Stimulated activated CD8-positive, alpha-beta memory T cell treated with anti-CD3 and anti-CD28 coated beads, Interleukin-4, amount 100 ng/mL, for 48 hours (primary cell): ENCODE measurements around the gene HBS1L.

ENCODE experiments used
- DNase-seq: peaks from one replicate; pipeline ENCODE4 v3.0.0-alpha.2; 2020

The HBS1L gene

GRCh38 chr6:135033238-135033637 lies 21.4 kb downstream of the HBS1L start:
- DNase-seq: no peak

GRCh38 chr6:135030532-135031178 lies 24.0 kb downstream of the HBS1L start:
- no peak for DNase-seq

GRCh38 chr6:135030056-135030473 lies 24.6 kb downstream of the HBS1L start:
- no peak for DNase-seq

GRCh38 chr6:135025775-135026174 lies 28.8 kb downstream of the HBS1L start:
- DNase-seq: no peak

- no peak for DNase-seq
These were observed 29.4 kb downstream of the HBS1L start for GRCh38 chr6:135025175-135025574.

- no peak for DNase-seq
These were observed 32.4 kb downstream of the HBS1L start for GRCh38 chr6:135022050-135022697.

- DNase-seq: no peak
These were observed 33.1 kb downstream of the HBS1L start for GRCh38 chr6:135021310-135022049.

GRCh38 chr6:135018941-135019340 lies 35.7 kb downstream of the HBS1L start:
- no peak for DNase-seq

GRCh38 chr6:135018052-135018451 lies 36.6 kb downstream of the HBS1L start:
- DNase-seq: no peak

- DNase-seq: peak; percentile 36
These were observed 40.2 kb downstream of the HBS1L start for GRCh38 chr6:135014353-135014832.

GRCh38 chr6:135013211-135013610 lies 41.4 kb downstream of the HBS1L start:
- no peak for DNase-seq

- DNase-seq: no peak
These were observed 41.9 kb downstream of the HBS1L start for GRCh38 chr6:135012764-135013163.

GRCh38 chr6:135012349-135012748 lies 42.3 kb downstream of the HBS1L start:
- no peak for DNase-seq

- no peak for DNase-seq
These were observed 45.7 kb downstream of the HBS1L start for GRCh38 chr6:135008941-135009290.

- no peak for DNase-seq
These were observed 46.3 kb downstream of the HBS1L start for GRCh38 chr6:135008072-135008940.

- no peak for DNase-seq
These were observed 48.2 kb downstream of the HBS1L start for GRCh38 chr6:135006386-135006914.

GRCh38 chr6:135004399-135004798 lies 50.2 kb downstream of the HBS1L start:
- no peak for DNase-seq

GRCh38 chr6:135002974-135003703 lies 51.5 kb downstream of the HBS1L start:
- no peak for DNase-seq

- DNase-seq: no peak
These were observed 52.3 kb downstream of the HBS1L start for GRCh38 chr6:135002229-135002844.

- DNase-seq: no peak
These were observed 55.5 kb downstream of the HBS1L start for GRCh38 chr6:134999107-134999506.
